AG04449 (cell line): ENCODE results near the gene HAGHL.

Experiments used
- CTCF ChIA-PET: fragments of 350-600 bp; formaldehyde crosslinking; extraction: SDS; loops from one replicate; lab custom pipeline; 2021; ENCODE audit warnings: antibody characterized with exemption; lab: Yijun Ruan, JAX
- POLR2A ChIA-PET: fragments of 400-600, 350-600 bp; formaldehyde crosslinking; extraction: SDS; loops from one replicate; lab custom pipeline; 2020; ENCODE audit warnings: antibody characterized with exemption, inconsistent platforms; lab: Yijun Ruan, JAX
- DNase-seq: peaks from one replicate; pipeline ENCODE4 v3.0.0-alpha.2; 2010; ENCODE audit warnings: low read depth, low spot score
- H3K4me3 ChIP-seq: 2 replicates; pipeline ENCODE4 v1.5.1; 2011; ENCODE audit warnings: low read depth, mild to moderate bottlenecking, control low read depth, low read length
- TF ChIP-seq, protein P1 (sequence below): IDR thresholded peaks from one replicate; pipeline ENCODE4 v1.5.1; 2011; ENCODE audit warnings: mild to moderate bottlenecking, moderate library complexity, low read length, control low read depth, inconsistent platforms; ENCODE audit not compliant: insufficient read depth; ENCODE audit errors: missing control alignments

The HAGHL gene

DNA sequence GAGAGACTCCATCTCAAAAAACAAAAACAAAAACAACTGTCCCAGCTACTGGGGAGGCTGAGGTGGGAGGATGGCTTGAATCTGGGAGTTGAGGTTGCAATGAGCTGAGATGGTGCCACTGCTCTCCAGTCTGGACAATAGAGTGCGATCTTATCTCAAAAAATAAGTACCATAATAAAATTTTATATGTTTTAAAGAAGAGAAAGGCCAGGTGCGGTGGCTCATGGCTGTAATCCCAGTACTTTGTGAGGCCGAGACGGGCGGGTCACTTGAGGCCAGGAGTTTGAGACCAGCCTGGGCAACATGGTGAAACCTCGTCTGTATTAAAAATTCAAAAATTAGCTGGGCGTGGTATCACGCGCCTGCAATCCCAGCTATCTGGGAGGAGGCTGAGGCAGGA, 49.9 kb downstream of the HAGHL start:
- ChIA-PET CTCF (interaction anchor here (1.7 to 2.1 kb wide), 2 partner anchors 9 to 36 kb away, joined by 5 to 9 read pairs; partner anchors contain the start of gene CIAO3), POLR2A (no interaction called here)
- H3K4me3 ChIP-seq: no peak overlapping the region
- TF ChIP-seq, protein P1, sequence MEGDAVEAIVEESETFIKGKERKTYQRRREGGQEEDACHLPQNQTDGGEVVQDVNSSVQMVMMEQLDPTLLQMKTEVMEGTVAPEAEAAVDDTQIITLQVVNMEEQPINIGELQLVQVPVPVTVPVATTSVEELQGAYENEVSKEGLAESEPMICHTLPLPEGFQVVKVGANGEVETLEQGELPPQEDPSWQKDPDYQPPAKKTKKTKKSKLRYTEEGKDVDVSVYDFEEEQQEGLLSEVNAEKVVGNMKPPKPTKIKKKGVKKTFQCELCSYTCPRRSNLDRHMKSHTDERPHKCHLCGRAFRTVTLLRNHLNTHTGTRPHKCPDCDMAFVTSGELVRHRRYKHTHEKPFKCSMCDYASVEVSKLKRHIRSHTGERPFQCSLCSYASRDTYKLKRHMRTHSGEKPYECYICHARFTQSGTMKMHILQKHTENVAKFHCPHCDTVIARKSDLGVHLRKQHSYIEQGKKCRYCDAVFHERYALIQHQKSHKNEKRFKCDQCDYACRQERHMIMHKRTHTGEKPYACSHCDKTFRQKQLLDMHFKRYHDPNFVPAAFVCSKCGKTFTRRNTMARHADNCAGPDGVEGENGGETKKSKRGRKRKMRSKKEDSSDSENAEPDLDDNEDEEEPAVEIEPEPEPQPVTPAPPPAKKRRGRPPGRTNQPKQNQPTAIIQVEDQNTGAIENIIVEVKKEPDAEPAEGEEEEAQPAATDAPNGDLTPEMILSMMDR: no peak
- no peak for DNase-seq

DNA sequence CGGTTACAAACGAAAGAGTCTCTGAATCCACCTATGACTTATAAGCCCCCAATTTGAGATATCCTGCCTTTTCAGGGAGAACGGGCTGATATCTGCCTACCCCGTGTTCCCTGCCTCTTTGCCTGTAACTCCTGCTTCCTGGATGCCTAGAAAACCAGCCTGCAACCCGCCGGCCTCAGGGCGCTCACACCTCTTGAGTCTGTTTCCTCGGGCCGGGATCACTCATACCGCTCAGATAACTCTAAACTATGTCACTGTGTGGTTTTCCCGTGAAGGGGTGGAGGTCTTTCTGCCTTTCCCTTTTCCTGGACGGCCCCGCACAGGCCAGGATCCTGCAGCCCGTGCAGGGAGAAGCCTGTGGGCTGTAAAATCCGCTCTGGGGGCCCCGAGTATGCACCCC, 50.9 kb downstream of the HAGHL start:
- H3K4me3 ChIP-seq: no peak overlapping the region
- no peak for DNase-seq
- POLR2A ChIA-PET: no interaction called here
- TF ChIP-seq, protein P1: no peak
- CTCF ChIA-PET: interaction anchor here (1.7 kb wide), 1 partner anchor 37 kb away, joined by 5 read pairs; the partner anchor contains the start of gene CIAO3

DNA sequence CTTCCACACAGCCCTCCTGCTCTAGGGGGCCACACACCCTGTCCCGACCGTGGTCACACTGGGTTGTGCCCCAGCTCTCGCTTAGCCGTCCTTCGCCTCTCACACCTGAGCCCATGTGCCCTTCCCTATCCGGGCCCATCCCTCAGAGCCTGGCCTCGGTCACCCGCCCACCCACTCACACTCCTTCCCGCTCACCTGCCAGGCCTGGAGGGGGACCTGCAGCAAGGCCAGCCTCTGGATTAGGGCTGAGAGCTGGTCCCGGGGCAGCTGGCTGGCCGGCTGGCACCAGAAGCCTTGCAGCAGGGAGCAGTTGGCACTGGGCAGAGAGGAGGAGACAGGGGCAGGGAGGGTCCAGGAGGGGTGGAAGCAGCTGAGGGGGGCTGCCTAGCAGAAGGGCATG, 51.5 kb downstream of the HAGHL start:
- TF ChIP-seq, protein P1: no peak
- DNase-seq: no peak
- ChIA-PET CTCF (no interaction called here), POLR2A (no interaction called here)
- no peak overlapping the region for H3K4me3 ChIP-seq

DNA sequence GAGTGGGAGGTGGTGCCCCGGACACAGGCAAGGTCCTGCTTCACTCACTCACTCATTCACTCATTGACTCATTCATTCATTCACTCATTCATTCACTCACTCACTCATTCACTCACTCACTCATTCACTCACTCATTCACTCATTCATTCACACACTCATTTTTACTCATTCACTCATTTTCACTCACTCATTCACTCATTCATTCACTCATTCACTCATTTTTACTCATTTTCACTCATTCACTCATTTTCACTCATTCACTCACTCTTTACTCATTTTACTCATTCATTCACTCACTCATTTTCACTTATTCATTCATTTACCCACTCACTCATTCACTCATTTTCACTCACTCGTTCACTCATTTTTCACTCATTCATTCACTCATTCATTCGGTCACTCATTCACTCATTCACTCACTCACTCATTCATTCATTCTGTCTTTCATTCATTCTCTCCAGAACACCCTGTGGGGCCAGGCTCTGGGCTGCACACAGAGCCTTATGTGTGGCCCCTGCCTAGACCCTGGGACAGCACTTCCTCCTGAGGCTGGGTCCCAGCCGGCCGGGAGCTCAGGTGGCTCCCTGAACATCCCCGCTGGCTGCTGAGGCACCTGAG, 52.1 kb downstream of the HAGHL start:
- ChIA-PET CTCF (no interaction called here), POLR2A (no interaction called here)
- H3K4me3 ChIP-seq: no peak overlapping the region
- DNase-seq: no peak
- TF ChIP-seq, protein P1: no peak
